ENCODE data around the gene KLHDC1.
"Not testable (repeated sequence)": the region's sequence is repeated elsewhere in the genome, so short reads cannot be mapped to it uniquely, and the experiment has no call there.

Gene KLHDC1

DNA sequence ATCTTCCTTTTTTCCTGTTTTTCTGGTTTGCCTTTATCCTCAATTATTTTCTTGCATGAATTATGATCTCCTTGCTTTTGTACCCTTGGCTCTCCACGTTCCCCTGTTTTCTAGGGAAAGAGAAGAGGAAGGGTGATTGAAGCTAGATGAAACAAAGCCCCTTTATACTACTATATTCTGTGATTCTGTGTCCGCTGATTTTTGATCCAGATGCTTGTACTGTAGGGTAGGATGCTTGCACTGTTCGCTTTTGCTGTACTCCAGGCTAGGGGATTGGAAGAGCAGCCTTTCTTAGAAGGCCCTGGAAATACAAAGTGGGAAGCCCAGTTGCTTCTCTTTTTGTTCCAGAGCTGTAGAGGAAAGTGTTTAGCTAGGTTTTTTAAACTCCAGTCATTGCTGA, 40.0 kb downstream of the KLHDC1 start:
- TF ChIP-seq, protein P1, sequence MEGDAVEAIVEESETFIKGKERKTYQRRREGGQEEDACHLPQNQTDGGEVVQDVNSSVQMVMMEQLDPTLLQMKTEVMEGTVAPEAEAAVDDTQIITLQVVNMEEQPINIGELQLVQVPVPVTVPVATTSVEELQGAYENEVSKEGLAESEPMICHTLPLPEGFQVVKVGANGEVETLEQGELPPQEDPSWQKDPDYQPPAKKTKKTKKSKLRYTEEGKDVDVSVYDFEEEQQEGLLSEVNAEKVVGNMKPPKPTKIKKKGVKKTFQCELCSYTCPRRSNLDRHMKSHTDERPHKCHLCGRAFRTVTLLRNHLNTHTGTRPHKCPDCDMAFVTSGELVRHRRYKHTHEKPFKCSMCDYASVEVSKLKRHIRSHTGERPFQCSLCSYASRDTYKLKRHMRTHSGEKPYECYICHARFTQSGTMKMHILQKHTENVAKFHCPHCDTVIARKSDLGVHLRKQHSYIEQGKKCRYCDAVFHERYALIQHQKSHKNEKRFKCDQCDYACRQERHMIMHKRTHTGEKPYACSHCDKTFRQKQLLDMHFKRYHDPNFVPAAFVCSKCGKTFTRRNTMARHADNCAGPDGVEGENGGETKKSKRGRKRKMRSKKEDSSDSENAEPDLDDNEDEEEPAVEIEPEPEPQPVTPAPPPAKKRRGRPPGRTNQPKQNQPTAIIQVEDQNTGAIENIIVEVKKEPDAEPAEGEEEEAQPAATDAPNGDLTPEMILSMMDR (IDR thresholded peaks at IDR 0.05; ENCODE audit: low read depth, low read length) = no peak
- no peak for DNase-seq (ENCODE audit: low read depth in 2 of 2)
- no peak overlapping the region for H3K4me3 ChIP-seq (replicated peaks in 1 of 2; ENCODE audit: low read depth in 2 of 2, low read length in 2 of 2)

DNA sequence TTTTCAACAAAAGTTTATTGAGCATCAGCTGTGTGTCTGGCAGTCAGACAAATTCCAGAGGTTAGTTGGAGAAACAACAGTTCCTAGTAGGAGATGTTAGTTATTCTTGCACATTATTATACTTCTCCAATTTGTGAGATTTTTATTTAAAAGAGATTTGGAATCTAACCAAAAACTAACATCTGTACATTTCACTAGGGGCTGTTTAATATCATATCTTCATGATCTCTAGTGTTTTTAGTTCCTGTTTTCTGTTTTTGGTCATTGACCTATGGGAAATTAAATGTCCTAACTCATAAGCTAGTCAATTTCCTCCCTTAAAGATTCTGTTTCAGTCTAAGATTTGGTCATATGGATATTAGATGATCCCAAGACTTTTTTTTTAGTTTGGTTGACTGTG, 40.9 kb downstream of the KLHDC1 start:
- no peak overlapping the region for H3K4me3 ChIP-seq (replicated peaks in 1 of 2; ENCODE audit: low read depth in 2 of 2, low read length in 2 of 2)
- no peak for DNase-seq (ENCODE audit: low read depth in 2 of 2)
- TF ChIP-seq, protein P1 (IDR thresholded peaks at IDR 0.05; ENCODE audit: low read depth, low read length) = no peak

DNA sequence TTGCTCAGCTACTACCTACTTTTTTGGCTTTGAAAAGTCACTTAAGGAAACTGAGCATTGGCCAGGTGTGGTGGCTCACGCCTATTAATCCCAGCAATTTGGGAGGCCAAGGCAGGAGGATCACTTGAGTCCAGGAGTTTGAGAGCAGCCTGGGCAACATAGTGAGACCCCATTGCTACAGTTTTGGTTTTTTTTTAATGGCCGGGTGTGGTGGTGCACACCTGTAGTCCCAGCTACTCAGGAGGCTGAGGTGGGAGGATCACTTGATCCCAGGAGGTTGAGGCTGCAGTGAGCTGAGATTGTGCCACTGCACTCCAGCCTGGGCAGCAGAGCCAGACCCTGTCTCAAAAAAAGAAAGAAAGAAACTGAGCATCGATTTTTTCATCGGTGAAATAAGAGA, 42.7 kb downstream of the KLHDC1 start:
- not testable (repeated sequence) for H3K4me3 ChIP-seq (replicated peaks in 1 of 2; ENCODE audit: low read depth in 2 of 2, low read length in 2 of 2); DNase-seq (ENCODE audit: low read depth in 2 of 2)

DNA sequence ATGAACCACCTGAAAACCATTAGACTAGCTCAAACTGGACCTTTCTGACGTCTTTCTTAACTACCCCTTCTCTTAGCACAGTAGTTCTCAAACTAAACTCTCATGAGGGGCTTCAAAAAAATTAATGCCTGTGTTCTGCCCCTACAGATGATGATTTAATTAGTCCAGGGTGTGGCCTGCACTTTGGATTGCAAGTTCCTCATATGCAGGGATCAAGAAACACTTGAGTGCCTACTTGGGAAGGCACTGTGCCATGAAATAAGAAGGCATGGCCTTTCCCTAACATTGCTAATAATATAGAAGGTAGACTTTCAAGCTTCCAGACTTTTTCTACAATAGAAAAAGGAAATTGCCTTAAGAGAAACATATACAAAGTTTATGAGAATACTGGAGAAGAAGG, 52.3 kb downstream of the KLHDC1 start:
- TF ChIP-seq, protein P1 (IDR thresholded peaks at IDR 0.05; ENCODE audit: low read depth, low read length) = no peak
- no peak overlapping the region for H3K4me3 ChIP-seq (replicated peaks in 1 of 2; ENCODE audit: low read depth in 2 of 2, low read length in 2 of 2)
- DNase-seq (ENCODE audit: low read depth in 2 of 2) = no peak

DNA sequence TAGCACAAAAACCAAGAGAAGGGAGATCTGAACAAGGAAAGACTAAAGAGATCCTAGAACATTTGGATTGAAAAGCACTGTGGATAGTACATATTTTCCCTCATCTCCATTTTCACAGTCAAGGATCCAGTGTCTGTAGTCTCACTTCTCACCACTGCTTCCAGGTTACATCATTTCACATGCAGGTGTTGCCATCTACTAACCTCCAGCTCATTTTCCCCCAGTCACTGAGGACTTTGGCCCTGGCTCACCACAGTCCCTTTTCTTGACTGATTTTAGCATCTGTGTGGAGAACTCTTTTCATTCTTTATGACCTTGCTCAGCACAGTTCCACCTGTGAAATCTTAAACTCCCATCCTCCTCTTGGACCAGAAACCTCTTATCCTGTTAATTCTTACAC, 53.6 kb downstream of the KLHDC1 start:
- not testable (repeated sequence) for H3K4me3 ChIP-seq (replicated peaks in 1 of 2; ENCODE audit: low read depth in 2 of 2, low read length in 2 of 2); DNase-seq (ENCODE audit: low read depth in 2 of 2)

DNA sequence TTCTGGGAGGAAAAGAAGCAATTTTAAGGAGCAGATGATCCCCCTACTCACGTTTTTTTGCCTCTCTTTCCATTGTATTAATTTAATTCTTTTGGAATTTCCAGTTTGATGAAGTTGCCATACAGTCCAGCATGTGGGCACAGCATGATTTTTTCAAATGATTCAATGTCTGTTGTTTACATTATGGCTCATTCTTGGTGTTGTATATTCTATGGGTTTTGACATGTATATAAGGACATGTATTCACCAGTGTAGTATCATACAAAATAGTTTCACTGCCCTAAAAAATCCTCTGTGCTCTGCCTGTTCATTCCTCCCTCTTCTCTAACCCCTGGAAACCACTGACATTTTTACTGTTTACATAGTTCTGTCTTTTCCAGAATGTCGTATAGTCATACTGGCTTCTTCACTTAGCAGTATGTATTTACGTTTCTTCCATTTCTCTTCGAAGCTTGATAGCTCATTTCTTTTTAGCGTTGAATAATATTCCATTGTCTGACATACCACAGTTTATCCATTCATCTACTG, 61.7 kb downstream of the KLHDC1 start:
- no peak overlapping the region for H3K4me3 ChIP-seq (replicated peaks in 1 of 2; ENCODE audit: low read depth in 2 of 2, low read length in 2 of 2)
- TF ChIP-seq, protein P1 (IDR thresholded peaks at IDR 0.05; ENCODE audit: low read depth, low read length) = no peak
- DNase-seq (ENCODE audit: low read depth in 2 of 2) = no peak

DNA sequence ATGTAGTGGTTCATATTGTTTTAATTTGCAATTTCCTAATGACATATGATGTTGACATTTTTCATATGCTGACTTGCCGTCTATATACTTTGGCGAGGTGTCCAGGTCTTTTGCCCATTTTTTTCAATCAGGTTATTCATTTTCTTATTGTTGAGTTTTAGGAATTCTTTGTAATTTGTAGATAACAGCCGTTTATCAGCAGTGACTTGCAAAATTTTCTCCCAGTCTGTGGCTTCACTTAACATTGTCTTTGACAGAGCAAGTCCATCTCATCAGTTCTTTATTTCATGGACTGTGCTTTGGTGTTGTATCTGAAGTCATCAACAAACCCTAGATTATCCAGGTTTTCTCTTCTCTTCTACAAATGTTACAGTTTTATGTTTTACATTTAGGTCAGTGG, 62.5 kb downstream of the KLHDC1 start:
- no peak for DNase-seq (ENCODE audit: low read depth in 2 of 2)
- no peak overlapping the region for H3K4me3 ChIP-seq (replicated peaks in 1 of 2; ENCODE audit: low read depth in 2 of 2, low read length in 2 of 2)
- TF ChIP-seq, protein P1 (IDR thresholded peaks at IDR 0.05; ENCODE audit: low read depth, low read length) = no peak

DNA sequence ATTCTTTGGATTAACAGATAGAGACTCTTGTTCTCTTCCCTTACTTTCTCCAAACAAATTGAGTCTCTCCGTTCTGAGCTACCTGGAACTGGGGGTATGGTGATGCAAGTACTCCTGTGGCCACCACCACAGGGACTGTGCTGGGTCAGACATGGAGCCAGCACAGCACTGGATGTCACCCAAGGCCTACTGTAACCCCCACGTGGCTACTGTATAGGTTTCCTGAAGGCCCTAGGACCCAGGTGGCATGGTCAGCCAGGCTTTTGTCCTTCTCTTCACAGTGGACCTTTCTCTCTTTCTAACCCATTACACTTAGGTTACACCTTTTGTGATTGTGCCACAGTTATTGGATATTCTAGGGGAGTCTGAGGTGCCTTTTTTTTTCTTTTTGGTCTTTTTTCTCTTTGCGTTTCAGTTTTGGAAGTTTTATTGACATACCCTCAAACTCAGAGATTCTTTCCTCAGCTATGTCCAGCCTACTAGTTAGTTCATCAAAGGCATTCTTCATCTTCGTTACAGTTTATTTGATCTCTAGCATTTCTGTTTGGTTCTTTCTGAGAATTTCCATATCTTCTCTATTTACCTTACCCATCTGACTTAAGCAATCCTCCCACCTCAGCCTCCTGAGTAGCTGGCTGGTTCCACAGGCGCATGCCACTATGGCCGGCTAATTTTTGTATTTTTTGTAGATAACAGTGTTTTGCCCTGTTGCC, 69.1 kb downstream of the KLHDC1 start:
- TF ChIP-seq, protein P1 (IDR thresholded peaks at IDR 0.05; ENCODE audit: low read depth, low read length) = no peak
- no peak overlapping the region for H3K4me3 ChIP-seq (replicated peaks in 1 of 2; ENCODE audit: low read depth in 2 of 2, low read length in 2 of 2)
- no peak for DNase-seq (ENCODE audit: low read depth in 2 of 2)

Data from cardiac fibroblast (primary cell).